ENCODE measurements around the gene KCNK5.

Gene KCNK5

GRCh38 chr6:39268171-39268570 is 38.9 kb upstream of the KCNK5 start:
- H3K4me1 ChIP-seq (ENCODE audit: insufficient read depth, low read length): no peaks in the 10 kb centered on the region
- H3K4me3 ChIP-seq (ENCODE audit: low read depth in 1 of 2, low read length in 2 of 2): no peak overlapping the region
- H2AFZ ChIP-seq (ENCODE audit: low read depth, low read length): no peak overlapping the region
- ATAC-seq (ENCODE audit: insufficient read depth, low read depth) (no peak), DNase-seq (no peak)
- H3K9ac ChIP-seq (ENCODE audit: low read depth, low read length): no peak overlapping the region
- no peaks in the 10 kb centered on the region for H3K36me3 ChIP-seq (ENCODE audit: insufficient read depth, low read length)
- H3K9me3 ChIP-seq (ENCODE audit: insufficient read depth, low read length, severe bottlenecking): no peaks in the 10 kb centered on the region
- no peaks in the 10 kb centered on the region for H4K20me1 ChIP-seq (ENCODE audit: insufficient read depth, low read length)
- H3K27ac ChIP-seq (ENCODE audit: low read length): no peak overlapping the region
- TF ChIP-seq EZH2 (IDR thresholded peaks at IDR 0.05; ENCODE audit: borderline replicate concordance, low read depth, low read length, severe bottlenecking): no peak
- H3K27me3 ChIP-seq (ENCODE audit: insufficient read depth, low read length, poor library complexity): no peaks in the 10 kb centered on the region
- H3K79me2 ChIP-seq (ENCODE audit: insufficient read depth, low read length): no peaks in the 10 kb centered on the region
- H3K4me2 ChIP-seq (ENCODE audit: insufficient read depth, low read length): no peak overlapping the region

- Histone ChIP-seq H3K4me3 (ENCODE audit: low read depth in 1 of 2, low read length in 2 of 2) (no peak overlapping the region), H3K36me3 (ENCODE audit: insufficient read depth, low read length) (no peaks in the 10 kb centered on the region), H3K79me2 (ENCODE audit: insufficient read depth, low read length) (no peaks in the 10 kb centered on the region), H3K9ac (ENCODE audit: low read depth, low read length) (no peak overlapping the region), H3K27me3 (ENCODE audit: insufficient read depth, low read length, poor library complexity) (no peaks in the 10 kb centered on the region), H3K27ac (ENCODE audit: low read length) (no peak overlapping the region), H2AFZ (ENCODE audit: low read depth, low read length) (no peak overlapping the region), H3K9me3 (ENCODE audit: insufficient read depth, low read length, severe bottlenecking) (no peaks in the 10 kb centered on the region), H3K4me2 (ENCODE audit: insufficient read depth, low read length) (no peak overlapping the region), H3K4me1 (ENCODE audit: insufficient read depth, low read length) (no peaks in the 10 kb centered on the region), H4K20me1 (ENCODE audit: insufficient read depth, low read length) (no peaks in the 10 kb centered on the region)
- ATAC-seq (ENCODE audit: insufficient read depth, low read depth) (no peak), DNase-seq (no peak)
- TF ChIP-seq EZH2 (IDR thresholded peaks at IDR 0.05; ENCODE audit: borderline replicate concordance, low read depth, low read length, severe bottlenecking) (no peak), CTCF (IDR thresholded peaks at IDR 0.05; ENCODE audit: borderline replicate concordance, extremely low read depth, low read length, poor library complexity, severe bottlenecking) (no peak)
Measured at GRCh38 chr6:39266782-39267355, 37.6 kb upstream of the KCNK5 start.

- Histone ChIP-seq H3K9me3 (ENCODE audit: insufficient read depth, low read length, severe bottlenecking) (no peaks in the 10 kb centered on the region), H3K4me3 (ENCODE audit: low read depth in 1 of 2, low read length in 2 of 2) (no peak overlapping the region), H3K9ac (ENCODE audit: low read depth, low read length) (no peak overlapping the region), H3K4me1 (ENCODE audit: insufficient read depth, low read length) (no peaks in the 10 kb centered on the region), H3K79me2 (ENCODE audit: insufficient read depth, low read length) (no peaks in the 10 kb centered on the region), H3K4me2 (ENCODE audit: insufficient read depth, low read length) (no peak overlapping the region), H4K20me1 (ENCODE audit: insufficient read depth, low read length) (no peaks in the 10 kb centered on the region), H3K27me3 (ENCODE audit: insufficient read depth, low read length, poor library complexity) (no peaks in the 10 kb centered on the region), H3K27ac (ENCODE audit: low read length) (no peak overlapping the region), H3K36me3 (ENCODE audit: insufficient read depth, low read length) (no peaks in the 10 kb centered on the region), H2AFZ (ENCODE audit: low read depth, low read length) (no peak overlapping the region)
- TF ChIP-seq EZH2 (IDR thresholded peaks at IDR 0.05; ENCODE audit: borderline replicate concordance, low read depth, low read length, severe bottlenecking): no peak
- TF ChIP-seq CTCF (IDR thresholded peaks at IDR 0.05; ENCODE audit: borderline replicate concordance, extremely low read depth, low read length, poor library complexity, severe bottlenecking): no peak
- DNase-seq (no peak), ATAC-seq (ENCODE audit: insufficient read depth, low read depth) (no peak)
Measured at GRCh38 chr6:39266375-39266774, 37.1 kb upstream of the KCNK5 start.

- Histone ChIP-seq H3K4me3 (ENCODE audit: low read depth in 1 of 2, low read length in 2 of 2) (no peak overlapping the region), H3K4me1 (ENCODE audit: insufficient read depth, low read length) (no peaks in the 10 kb centered on the region), H3K4me2 (ENCODE audit: insufficient read depth, low read length) (no peak overlapping the region), H3K9ac (ENCODE audit: low read depth, low read length) (no peak overlapping the region), H3K27ac (ENCODE audit: low read length) (no peak overlapping the region), H3K79me2 (ENCODE audit: insufficient read depth, low read length) (no peaks in the 10 kb centered on the region), H2AFZ (ENCODE audit: low read depth, low read length) (no peak overlapping the region), H4K20me1 (ENCODE audit: insufficient read depth, low read length) (no peaks in the 10 kb centered on the region), H3K9me3 (ENCODE audit: insufficient read depth, low read length, severe bottlenecking) (no peaks in the 10 kb centered on the region), H3K27me3 (ENCODE audit: insufficient read depth, low read length, poor library complexity) (no peaks in the 10 kb centered on the region), H3K36me3 (ENCODE audit: insufficient read depth, low read length) (no peaks in the 10 kb centered on the region)
- ATAC-seq (ENCODE audit: insufficient read depth, low read depth) (no peak), DNase-seq (no peak)
- TF ChIP-seq CTCF (IDR thresholded peaks at IDR 0.05; ENCODE audit: borderline replicate concordance, extremely low read depth, low read length, poor library complexity, severe bottlenecking) (no peak), EZH2 (IDR thresholded peaks at IDR 0.05; ENCODE audit: borderline replicate concordance, low read depth, low read length, severe bottlenecking) (no peak)
Measured at GRCh38 chr6:39263303-39264037, 34.2 kb upstream of the KCNK5 start.
